Measurements from ENCODE around the gene PDE1A.

Gene PDE1A

DNA sequence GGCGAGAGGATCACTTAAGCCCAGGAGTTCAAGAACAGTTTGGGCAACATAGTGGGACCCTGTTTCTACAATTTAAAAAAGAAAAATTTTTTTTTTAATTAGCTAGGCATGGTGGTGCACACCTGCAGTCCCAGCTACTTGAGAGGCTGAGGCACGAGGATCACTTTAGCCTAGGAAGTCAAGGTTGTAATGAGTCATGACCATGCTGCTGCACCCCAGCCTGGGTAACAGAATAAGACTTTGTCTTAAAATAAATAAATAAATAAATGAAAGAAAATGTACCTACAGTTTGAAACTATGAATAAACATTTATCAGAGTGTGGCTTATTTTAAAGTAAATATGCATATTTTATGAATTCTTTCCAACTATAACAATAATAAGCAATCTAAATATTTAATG lies 16.7 kb downstream of the PDE1A start:
- TF ChIP-seq, protein P1, sequence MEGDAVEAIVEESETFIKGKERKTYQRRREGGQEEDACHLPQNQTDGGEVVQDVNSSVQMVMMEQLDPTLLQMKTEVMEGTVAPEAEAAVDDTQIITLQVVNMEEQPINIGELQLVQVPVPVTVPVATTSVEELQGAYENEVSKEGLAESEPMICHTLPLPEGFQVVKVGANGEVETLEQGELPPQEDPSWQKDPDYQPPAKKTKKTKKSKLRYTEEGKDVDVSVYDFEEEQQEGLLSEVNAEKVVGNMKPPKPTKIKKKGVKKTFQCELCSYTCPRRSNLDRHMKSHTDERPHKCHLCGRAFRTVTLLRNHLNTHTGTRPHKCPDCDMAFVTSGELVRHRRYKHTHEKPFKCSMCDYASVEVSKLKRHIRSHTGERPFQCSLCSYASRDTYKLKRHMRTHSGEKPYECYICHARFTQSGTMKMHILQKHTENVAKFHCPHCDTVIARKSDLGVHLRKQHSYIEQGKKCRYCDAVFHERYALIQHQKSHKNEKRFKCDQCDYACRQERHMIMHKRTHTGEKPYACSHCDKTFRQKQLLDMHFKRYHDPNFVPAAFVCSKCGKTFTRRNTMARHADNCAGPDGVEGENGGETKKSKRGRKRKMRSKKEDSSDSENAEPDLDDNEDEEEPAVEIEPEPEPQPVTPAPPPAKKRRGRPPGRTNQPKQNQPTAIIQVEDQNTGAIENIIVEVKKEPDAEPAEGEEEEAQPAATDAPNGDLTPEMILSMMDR (IDR thresholded peaks at IDR 0.05) = no peak

DNA sequence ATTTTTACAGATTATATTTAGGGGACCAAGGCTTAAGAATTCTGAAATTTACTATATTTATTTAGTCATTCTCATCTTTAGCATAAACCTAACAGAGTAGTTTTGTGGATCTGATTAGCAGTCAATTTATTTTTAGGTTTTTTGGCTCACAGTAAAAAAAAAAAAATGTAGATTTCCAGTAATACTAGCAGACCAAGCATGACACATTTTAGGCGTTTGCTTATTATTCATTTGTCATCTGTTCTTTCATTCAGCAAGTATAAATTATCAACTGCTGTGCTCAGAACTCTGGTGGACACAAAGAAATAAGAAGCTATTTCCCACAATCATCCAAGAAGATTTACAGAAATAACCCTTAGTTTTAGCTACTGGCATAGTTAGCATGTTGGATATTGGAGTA lies 20.6 kb downstream of the PDE1A start:
- TF ChIP-seq, protein P1 (IDR thresholded peaks at IDR 0.05) = no peak

DNA sequence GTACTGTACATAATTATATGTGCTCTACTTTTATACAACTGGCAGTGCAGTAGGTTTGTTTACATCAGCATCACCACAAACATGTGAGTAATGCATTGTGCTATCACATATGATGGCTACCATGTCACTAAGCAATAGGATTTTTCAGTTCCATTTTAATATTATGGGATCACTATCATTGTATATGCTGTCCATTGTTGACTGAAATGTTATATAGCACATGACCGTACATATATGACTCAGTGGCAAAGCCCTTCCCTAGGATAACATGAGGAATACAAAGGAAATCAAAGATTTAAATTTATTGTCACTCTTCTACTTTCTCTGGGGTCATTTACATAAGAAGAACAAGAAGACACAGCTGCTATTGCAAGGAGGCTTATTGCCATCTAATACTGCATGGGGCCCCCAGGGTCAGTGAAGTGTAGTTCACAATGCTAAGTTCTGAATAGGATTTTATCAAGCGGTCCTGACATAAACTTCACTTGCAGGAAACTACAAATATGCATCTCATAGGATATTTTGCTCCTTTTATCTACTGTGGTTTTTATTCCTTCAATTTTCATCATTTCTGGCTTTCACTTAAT lies 21.8 kb downstream of the PDE1A start:
- TF ChIP-seq, protein P1 (IDR thresholded peaks at IDR 0.05) = no peak

DNA sequence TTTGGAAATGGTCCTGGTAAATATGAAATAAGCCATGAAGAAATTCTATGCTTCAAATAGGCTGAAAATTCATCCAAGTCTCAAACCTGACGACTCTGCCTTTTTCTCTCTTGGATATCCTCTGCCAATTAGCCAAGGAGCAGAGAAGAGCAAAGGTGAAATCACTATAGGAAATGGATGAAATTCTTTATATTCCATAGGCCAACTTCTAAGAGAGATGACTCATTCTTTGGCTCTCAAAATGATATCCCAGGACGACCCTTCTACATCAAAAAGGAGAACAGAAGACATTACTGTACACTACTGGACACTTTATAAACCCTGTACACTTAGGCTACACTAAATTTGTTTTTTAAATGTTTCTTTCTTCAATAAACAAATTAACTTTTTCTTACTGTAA lies 22.7 kb downstream of the PDE1A start:
- TF ChIP-seq, protein P1 (IDR thresholded peaks at IDR 0.05) = no peak

DNA sequence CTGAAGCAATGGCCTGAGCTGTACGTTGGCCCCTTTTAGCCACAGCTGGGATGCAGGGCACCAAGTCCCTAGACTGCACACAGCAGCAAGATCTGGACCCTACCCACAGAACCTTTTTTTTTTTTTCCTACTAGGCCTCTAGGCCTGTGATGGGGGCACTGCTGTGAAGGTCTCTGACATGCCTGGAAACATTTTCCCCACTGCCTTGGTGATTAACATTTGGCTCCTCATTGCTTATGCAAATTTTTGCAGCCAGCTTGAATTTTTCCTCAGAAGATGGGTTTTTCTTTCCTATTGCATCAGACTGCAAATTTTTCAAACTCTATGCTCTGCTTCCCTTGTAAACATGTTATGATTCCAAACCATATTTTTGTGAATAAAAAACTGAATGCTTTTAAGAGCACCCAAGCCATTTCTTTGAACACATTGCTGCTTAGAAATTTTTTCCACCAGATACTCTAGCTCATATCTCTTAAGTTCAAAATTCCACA lies 33.5 kb downstream of the PDE1A start:
- TF ChIP-seq, protein P1 (IDR thresholded peaks at IDR 0.05) = no peak

DNA sequence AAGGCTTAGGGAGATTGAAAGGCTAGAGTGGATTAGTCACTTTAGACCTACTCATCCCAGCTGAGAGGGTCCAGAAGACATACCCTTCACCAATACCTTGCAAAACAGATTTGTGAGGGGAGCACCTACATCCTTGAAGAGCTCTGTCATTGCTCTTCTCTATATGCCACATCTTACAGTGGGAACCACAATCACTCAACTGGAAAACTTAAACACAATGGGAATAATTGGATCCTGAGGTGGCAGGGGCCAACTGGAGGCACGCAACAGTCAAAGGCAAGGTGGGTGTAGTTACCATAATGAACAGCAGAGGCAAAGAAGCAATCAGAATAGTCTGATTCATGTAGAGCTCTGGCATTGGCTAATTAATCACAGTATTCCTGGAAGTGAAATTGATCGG lies 35.4 kb downstream of the PDE1A start:
- TF ChIP-seq, protein P1 (IDR thresholded peaks at IDR 0.05) = no peak

DNA sequence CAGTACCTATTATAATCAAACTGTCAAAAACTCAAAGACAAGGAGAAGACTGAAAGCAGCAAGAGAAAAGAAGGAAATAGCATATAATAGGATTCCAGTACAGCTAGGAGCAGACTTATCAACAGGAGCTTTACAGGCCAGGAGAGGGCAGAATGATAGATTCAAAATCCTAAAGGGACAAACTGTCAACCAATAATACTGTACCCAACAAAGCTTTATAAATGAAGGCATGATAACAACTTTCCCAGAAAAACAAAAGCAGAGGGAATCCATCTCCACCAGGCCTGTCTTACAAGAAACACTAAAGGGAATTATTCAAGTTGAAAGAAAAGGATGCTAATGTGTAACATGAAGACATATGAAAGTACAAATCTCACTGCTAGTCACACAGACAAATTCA lies 42.0 kb downstream of the PDE1A start:
- TF ChIP-seq, protein P1 (IDR thresholded peaks at IDR 0.05) = no peak

DNA sequence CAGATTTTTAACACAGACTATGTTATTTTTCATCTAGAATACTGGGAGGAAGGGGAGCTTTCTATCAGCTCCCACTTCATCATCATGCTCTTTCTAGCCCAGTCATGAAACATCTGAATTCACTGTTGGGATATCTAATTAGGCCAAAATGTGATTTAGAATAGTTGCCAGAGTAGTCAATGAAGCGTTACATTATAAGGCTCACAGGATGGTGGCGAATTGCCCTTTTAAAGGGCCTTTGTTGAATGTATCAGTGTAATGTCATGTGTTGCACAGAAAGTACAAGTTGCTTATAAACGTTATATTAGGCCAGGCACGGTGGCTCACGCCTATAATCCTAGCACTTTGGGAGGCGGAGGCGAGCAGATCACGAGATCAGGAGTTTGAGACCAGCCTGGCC lies 45.6 kb downstream of the PDE1A start:
- TF ChIP-seq, protein P1 (IDR thresholded peaks at IDR 0.05) = no peak

Data from LNCAP (cell line).